Measurements from ENCODE around the gene SNX13. TPM values are rescaled to one million over a fixed set of nuclear protein-coding genes. Genes with fewer than 3 reads are reported as not detected.

Gene SNX13
- total and polyA plus RNA-seq, 2 of the 4 experiments (the other 2 are of a cell fraction) = 9.0 to 24.9 TPM

GRCh38 chr7:17934094-17934493 is 6.2 kb downstream of the SNX13 start:
- no peaks in the 10 kb centered on the region for H3K27me3 ChIP-seq (ENCODE audit: control insufficient read depth, insufficient read depth, low read length)
- no peak overlapping the region for H2BK120ac ChIP-seq (ENCODE audit: low read depth, low read length)
- no peak overlapping the region for H2AFZ ChIP-seq (replicated peaks; ENCODE audit: low read length, poor library complexity)
- TF ChIP-seq USF2 (IDR thresholded peaks at IDR 0.05; ENCODE audit: low read depth, low read length) (no peak), MXI1 (IDR thresholded peaks at IDR 0.05; ENCODE audit: borderline replicate concordance, low read depth, low read length) (no peak), RCOR1 (IDR thresholded peaks at IDR 0.05; ENCODE audit: insufficient replicate concordance, low read length) (no peak), SMC3 (IDR thresholded peaks at IDR 0.05; ENCODE audit: low read depth, low read length) (no peak), RFX5 (IDR thresholded peaks at IDR 0.05; ENCODE audit: low read depth, low read length) (no peak), NFE2L2 (IDR thresholded peaks at IDR 0.05; ENCODE audit: low read depth, low read length) (no peak), RAD21 (IDR thresholded peaks at IDR 0.05; ENCODE audit: low read length) (no peak), CHD1 (IDR thresholded peaks at IDR 0.05; ENCODE audit: low read depth, low read length) (no peak), MAZ (IDR thresholded peaks at IDR 0.05; ENCODE audit: borderline replicate concordance, low read depth, low read length) (no peak), CEBPB (IDR thresholded peaks at IDR 0.05; ENCODE audit: low read depth, low read length) (no peak), ELK1 (IDR thresholded peaks at IDR 0.05; ENCODE audit: borderline replicate concordance, low read depth, low read length) (no peak), MAFK (IDR thresholded peaks at IDR 0.05; ENCODE audit: low read depth, low read length) (no peak), POLR2A (IDR thresholded peaks at IDR 0.05; ENCODE audit: low read depth, low read length) (no peak), FOS (IDR thresholded peaks at IDR 0.05; ENCODE audit: low read depth, low read length) (no peak)
- TF ChIP-seq, protein P1, sequence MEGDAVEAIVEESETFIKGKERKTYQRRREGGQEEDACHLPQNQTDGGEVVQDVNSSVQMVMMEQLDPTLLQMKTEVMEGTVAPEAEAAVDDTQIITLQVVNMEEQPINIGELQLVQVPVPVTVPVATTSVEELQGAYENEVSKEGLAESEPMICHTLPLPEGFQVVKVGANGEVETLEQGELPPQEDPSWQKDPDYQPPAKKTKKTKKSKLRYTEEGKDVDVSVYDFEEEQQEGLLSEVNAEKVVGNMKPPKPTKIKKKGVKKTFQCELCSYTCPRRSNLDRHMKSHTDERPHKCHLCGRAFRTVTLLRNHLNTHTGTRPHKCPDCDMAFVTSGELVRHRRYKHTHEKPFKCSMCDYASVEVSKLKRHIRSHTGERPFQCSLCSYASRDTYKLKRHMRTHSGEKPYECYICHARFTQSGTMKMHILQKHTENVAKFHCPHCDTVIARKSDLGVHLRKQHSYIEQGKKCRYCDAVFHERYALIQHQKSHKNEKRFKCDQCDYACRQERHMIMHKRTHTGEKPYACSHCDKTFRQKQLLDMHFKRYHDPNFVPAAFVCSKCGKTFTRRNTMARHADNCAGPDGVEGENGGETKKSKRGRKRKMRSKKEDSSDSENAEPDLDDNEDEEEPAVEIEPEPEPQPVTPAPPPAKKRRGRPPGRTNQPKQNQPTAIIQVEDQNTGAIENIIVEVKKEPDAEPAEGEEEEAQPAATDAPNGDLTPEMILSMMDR (conservative IDR thresholded peaks at IDR 0.05; ENCODE audit: low read depth, low read length) = no peak
- H4K8ac ChIP-seq (ENCODE audit: low read depth in 2 of 2, low read length in 2 of 2) = no peak overlapping the region
- no peak overlapping the region for H3K18ac ChIP-seq (ENCODE audit: low read depth, low read length)
- H3K4me3 ChIP-seq (ENCODE audit: insufficient read depth, low read depth, low read length) = no peak overlapping the region
- no peaks in the 10 kb centered on the region for H3K36me3 ChIP-seq (ENCODE audit: control insufficient read depth, insufficient read depth, low read length)
- no CpG with 5 or more reads among the region's 2 CpGs for WGBS, 2 experiments (ENCODE audit: extremely low coverage in 2 of 2, insufficient read length in 1 of 2)
- CTCF ChIA-PET = no interaction called here
- peaks cover 1% of the 10 kb centered on the region; the same call in 1 of the 2 replicates for H3K4me1 ChIP-seq (ENCODE audit: control insufficient read depth, insufficient read depth, low read length)
- no peak overlapping the region for H4K5ac ChIP-seq (ENCODE audit: low read depth, low read length)
- no peak overlapping the region for H3K9ac ChIP-seq (ENCODE audit: low read depth, low read length)
- H3K23ac ChIP-seq (ENCODE audit: low read depth, low read length) = no peak overlapping the region
- peaks cover 14% of the 10 kb centered on the region for H4K20me1 ChIP-seq (ENCODE audit: insufficient read depth, low read length)
- DNase-seq (no peak), ATAC-seq (ENCODE audit: low read depth) (no peak)
- 0 out of 2 replicates have a peak, but pooled peaks cover 4% of the 10 kb centered on the region for H3K9me1 ChIP-seq (ENCODE audit: insufficient read depth, low read length)
- H3K9me3 ChIP-seq (ENCODE audit: control insufficient read depth, insufficient read depth, low read length) = no peaks in the 10 kb centered on the region
- H3K79me1 ChIP-seq (ENCODE audit: low read depth in 1 of 2, low read length in 2 of 2) = peaks cover 10 to 47% of the 10 kb centered on the region in 2 experiments; a peak in 3 of 4 replicates
- H2AK9ac ChIP-seq (replicated peaks; ENCODE audit: low read depth, low read length, poor library complexity) = no peak overlapping the region
- no peak overlapping the region for H2AK5ac ChIP-seq (ENCODE audit: low read depth, low read length)
- H2BK15ac ChIP-seq (ENCODE audit: low read depth, low read length) = no peak overlapping the region
- dilution Hi-C loops (cut with HindIII; ENCODE audit: low sequenced_read_pairs, unreplicated experiment) (no loop called here), intact Hi-C loops (cut with micrococcal nuclease) (no loop called here), in situ Hi-C loops (cut with MboI; ENCODE audit: low sequenced_read_pairs) (no loop called here)
- no peak overlapping the region for H3K27ac ChIP-seq (ENCODE audit: insufficient read depth, low read length)
- BruUV-seq (replicated peaks) = no TSS peak
- no peak overlapping the region for H4K91ac ChIP-seq (ENCODE audit: insufficient read depth, low read depth, low read length)
- H2BK5ac ChIP-seq (ENCODE audit: low read depth, low read length, poor library complexity, severe bottlenecking) = no peak overlapping the region
- H3K4ac ChIP-seq (ENCODE audit: low read depth, low read length) = no peak overlapping the region
- H3K4me2 ChIP-seq (ENCODE audit: low read depth, low read length) = no peak overlapping the region
- no peak overlapping the region for H2BK20ac ChIP-seq (ENCODE audit: low read depth, low read length)
- no peak overlapping the region for H3K56ac ChIP-seq (ENCODE audit: extremely low read depth, insufficient read depth, low read length)
- H3K14ac ChIP-seq (replicated peaks; ENCODE audit: low read depth, low read length) = no peak overlapping the region
- POLR2A ChIA-PET (ENCODE audit: unreplicated experiment) = no interaction called here
